Stomach (tissue), 19 donors: ENCODE data around the gene EPB41L4B. TPM values are rescaled to one million over a fixed set of nuclear protein-coding genes. Genes with fewer than 3 reads are reported as not detected.
"Not testable (repeated sequence)": the region's sequence is repeated elsewhere in the genome, so short reads cannot be mapped to it uniquely, and the experiment has no call there.

Experiments used
- DNase-seq, 2 donors: peaks; one replicate each; pipeline versions ENCODE4 v3.0.0 to v3.0.0-alpha.2; 2013 to 2019
- H3K27ac ChIP-seq, 5 donors: fragments of 200-600 bp in 4 of 5; sonication (generic) in 4 of 5; one replicate each; pipeline ENCODE4 v1.5.1; 2013 to 2019; ENCODE audit warnings: mild to moderate bottlenecking in 1 of 5, moderate library complexity in 1 of 5
- H3K27me3 ChIP-seq, 3 donors: fragments of 200-600 bp; sonication (generic); one replicate each; pipeline ENCODE4 v1.5.1; 2017 to 2019; ENCODE audit warnings: mixed run types in 1 of 3
- H3K36me3 ChIP-seq, 4 donors: fragments of 200-600 bp; sonication (generic); 1 replicate in 3 of 4; 2 replicates in 1 of 4; pipeline ENCODE4 v1.5.1; 2016 to 2019
- H3K4me1 ChIP-seq, 4 donors: fragments of 200-600 bp; sonication (generic); one replicate each; pipeline ENCODE4 v1.5.1; 2016 to 2019
- H3K4me3 ChIP-seq, 4 donors: fragments of 200-600 bp; sonication (generic) in 3 of 4; one replicate each; pipeline ENCODE4 v1.5.1; 2016 to 2019; ENCODE audit warnings: mild to moderate bottlenecking in 1 of 4
- H3K9me3 ChIP-seq, 4 donors: fragments of 200-600 bp; sonication (generic); one replicate each; pipeline ENCODE4 v1.5.1; 2016 to 2019
- EP300 ChIP-seq: sonication (generic); formaldehyde crosslinking; IDR thresholded peaks from one replicate; pipeline ENCODE4 v1.6.1; 2017; ENCODE audit warnings: antibody characterized with exemption
- POLR2A ChIP-seq, 4 donors: fragments of 450-650 bp; IDR thresholded peaks; one replicate each; pipeline ENCODE4 v1.6.1; 2016; ENCODE audit warnings: antibody characterized with exemption in 4 of 4, control low read depth in 2 of 4, mild to moderate bottlenecking in 1 of 4, moderate library complexity in 1 of 4
- POLR2AphosphoS5 ChIP-seq, 3 donors: sonication (generic); formaldehyde crosslinking; IDR thresholded peaks; one replicate each; pipeline ENCODE4 v1.6.1; 2016; ENCODE audit warnings: antibody characterized with exemption in 3 of 3
- WGBS, 5 donors: extraction: QIAGEN DNeasy Blood & Tissue Kit in 3 of 5; methylation state at CpG; one replicate each; pipeline versions ENCODE4 v1.1.5 to v1.1.7; 2013 to 2018; 5-methylcytosine and 5-hydroxymethylcytosine counted together
- intact Hi-C: fragments of 100-400 bp; cut with DNase I; formaldehyde crosslinking; loops from one replicate; pipeline ENCODE4 v1.15.1; 2023; ENCODE audit warnings: low total_unique reads
- long read RNA-seq, 10 donors: transcript quantifications; one replicate each; lab custom pipeline, GENCODE V29; 2026
- polyA plus RNA-seq, 3 donors: library from polyadenylated mRNA; stranded (reverse); fragments of 200-250 nt; gene quantifications; one replicate each; pipeline ENCODE4 v1.2.3, GENCODE V29; 2013
- total RNA-seq, 5 donors: library from RNA; depleted of rRNA; stranded (reverse); fragments of >200 nt; gene quantifications; one replicate each; pipeline versions ENCODE4 v1.1.0 to v1.2.3, GENCODE V29; 2014 to 2016
- TF ChIP-seq, protein P1 (sequence below), 7 experiments: fragments of 450-650 bp in 4 of 7; fragments of 200-600 bp in 3 of 7; sonication (generic) in 3 of 7; IDR thresholded peaks; one replicate each; pipeline ENCODE4 v1.5.1; 2016 to 2019; ENCODE audit warnings: antibody characterized with exemption in 7 of 7, control low read depth in 2 of 7, mild to moderate bottlenecking in 1 of 7
- donor health status: healthy with polysubstance abuse.
- donor health status: Bipolar disorder and iron deficiency.
- donor health status: healthy.

EPB41L4B gene
- total RNA-seq (10 to 100 TPM; 12.3 to 52.4 (median 26.1) TPM), polyA plus RNA-seq (10 to 100 TPM in 2 of 3 donors, 1 to 10 TPM in 1; 9.2 to 44.3 (median 22.8) TPM)
- long read RNA-seq, donor 1, full-length matches to known transcripts, result 1 of 1 reads
- long read RNA-seq, donor 1, partial matches to known transcripts, result 0 of 1 reads
- long read RNA-seq, donor 1, other reads (novel, unspliced or antisense), result 0 of 1 reads
- long read RNA-seq, donor 2, full-length matches to known transcripts, result 2 of 2 reads
- long read RNA-seq, donor 2, partial matches to known transcripts, result 0 of 2 reads
- long read RNA-seq, donor 2, other reads (novel, unspliced or antisense), result 0 of 2 reads
- long read RNA-seq, donor 3, full-length matches to known transcripts, result 1 of 1 reads
- long read RNA-seq, donor 3, partial matches to known transcripts, result 0 of 1 reads
- long read RNA-seq, donor 3, other reads (novel, unspliced or antisense), result 0 of 1 reads
- long read RNA-seq, donor 4, result 0 reads
- long read RNA-seq, donor 5, full-length matches to known transcripts, result 2 of 2 reads
- long read RNA-seq, donor 5, partial matches to known transcripts, result 0 of 2 reads
- long read RNA-seq, donor 5, other reads (novel, unspliced or antisense), result 0 of 2 reads
- long read RNA-seq, donor 6, full-length matches to known transcripts, result 6 of 6 reads
- long read RNA-seq, donor 6, partial matches to known transcripts, result 0 of 6 reads
- long read RNA-seq, donor 6, other reads (novel, unspliced or antisense), result 0 of 6 reads
- long read RNA-seq, donor 7, full-length matches to known transcripts, result 3 of 3 reads
- long read RNA-seq, donor 7, partial matches to known transcripts, result 0 of 3 reads
- long read RNA-seq, donor 7, other reads (novel, unspliced or antisense), result 0 of 3 reads
- long read RNA-seq, donor 8, full-length matches to known transcripts, result 2 of 2 reads
- long read RNA-seq, donor 8, partial matches to known transcripts, result 0 of 2 reads
- long read RNA-seq, donor 8, other reads (novel, unspliced or antisense), result 0 of 2 reads
- long read RNA-seq, donor 9, result 0 reads
- long read RNA-seq, donor 10, full-length matches to known transcripts, result 2 of 2 reads
- long read RNA-seq, donor 10, partial matches to known transcripts, result 0 of 2 reads
- long read RNA-seq, donor 10, other reads (novel, unspliced or antisense), result 0 of 2 reads

DNA sequence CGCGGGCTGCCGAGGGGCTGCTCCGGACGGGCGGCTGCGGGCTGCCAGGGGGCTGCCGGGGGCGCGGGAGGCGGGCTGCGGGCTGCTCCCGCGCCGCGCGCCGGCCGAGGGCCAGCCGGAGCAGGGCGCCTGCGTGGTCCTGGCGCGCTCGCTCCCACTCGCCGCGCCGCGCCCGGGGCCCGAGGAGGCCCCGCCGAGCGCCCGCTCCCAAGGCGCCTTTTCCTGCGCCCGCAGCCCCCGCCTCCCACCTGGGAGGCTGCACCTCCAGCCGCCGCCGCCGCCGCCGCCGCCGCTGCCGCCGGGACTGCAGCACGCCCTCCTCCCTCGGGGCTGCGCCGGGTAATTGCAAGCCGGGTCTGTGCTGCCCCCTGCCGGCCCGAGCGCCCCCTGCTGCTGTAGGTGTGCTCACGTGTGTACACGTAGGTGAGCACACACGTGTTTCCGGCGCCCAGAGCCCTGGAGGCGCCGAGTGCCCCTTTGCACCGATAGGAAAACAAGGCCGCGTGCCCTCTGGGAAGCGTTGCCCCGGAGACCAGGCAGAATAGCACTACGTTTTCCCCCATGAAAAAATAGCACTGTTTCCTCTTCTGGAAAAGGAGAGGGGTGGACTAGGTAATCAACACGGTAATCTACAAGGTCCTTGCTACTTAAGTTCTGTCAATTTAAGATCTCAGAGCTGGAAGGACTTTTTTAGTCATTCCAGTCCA lies at the start of gene EPB41L4B:
Gene EPB41L4B, minus strand, starts transcription at position 318 of the 707 bp plus-strand sequence. CDS start 613 bp downstream, outside the sequence.
- Histone ChIP-seq H3K4me3 (peak within 1 kb of the TSS; percentile 55 to 62 (median 56)), H3K27ac (peak within 1 kb of the TSS; percentile 74 to 84 (median 81)), H3K36me3 (no peaks in the 10 kb centered on the region), H3K9me3 (no peaks in the 10 kb centered on the region), H3K4me1 (peaks cover 6 to 48% (median 37%) of the 10 kb centered on the region in 4 donors), H3K27me3 (peaks cover 0 to 56% (median 13%) of the 10 kb centered on the region in 3 donors)
- TF ChIP-seq EP300 (no peak), POLR2A (IDR thresholded peaks at IDR 0.05) (no peak), POLR2AphosphoS5 (IDR thresholded peaks at IDR 0.05) (peak in 2 of 3 donors; percentile 49 to 81)
- TF ChIP-seq, protein P1, sequence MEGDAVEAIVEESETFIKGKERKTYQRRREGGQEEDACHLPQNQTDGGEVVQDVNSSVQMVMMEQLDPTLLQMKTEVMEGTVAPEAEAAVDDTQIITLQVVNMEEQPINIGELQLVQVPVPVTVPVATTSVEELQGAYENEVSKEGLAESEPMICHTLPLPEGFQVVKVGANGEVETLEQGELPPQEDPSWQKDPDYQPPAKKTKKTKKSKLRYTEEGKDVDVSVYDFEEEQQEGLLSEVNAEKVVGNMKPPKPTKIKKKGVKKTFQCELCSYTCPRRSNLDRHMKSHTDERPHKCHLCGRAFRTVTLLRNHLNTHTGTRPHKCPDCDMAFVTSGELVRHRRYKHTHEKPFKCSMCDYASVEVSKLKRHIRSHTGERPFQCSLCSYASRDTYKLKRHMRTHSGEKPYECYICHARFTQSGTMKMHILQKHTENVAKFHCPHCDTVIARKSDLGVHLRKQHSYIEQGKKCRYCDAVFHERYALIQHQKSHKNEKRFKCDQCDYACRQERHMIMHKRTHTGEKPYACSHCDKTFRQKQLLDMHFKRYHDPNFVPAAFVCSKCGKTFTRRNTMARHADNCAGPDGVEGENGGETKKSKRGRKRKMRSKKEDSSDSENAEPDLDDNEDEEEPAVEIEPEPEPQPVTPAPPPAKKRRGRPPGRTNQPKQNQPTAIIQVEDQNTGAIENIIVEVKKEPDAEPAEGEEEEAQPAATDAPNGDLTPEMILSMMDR (IDR thresholded peaks at IDR 0.05), result peak in 6 of 7 experiments; percentile 34 to 99 (median 90)
- peak; percentile 97 for DNase-seq
- intact Hi-C loops, result no loop called here
- 1 to 3% (median 1%) methylated on average over 26 to 71 of the region's 72 CpGs for WGBS, 5 donors

DNA sequence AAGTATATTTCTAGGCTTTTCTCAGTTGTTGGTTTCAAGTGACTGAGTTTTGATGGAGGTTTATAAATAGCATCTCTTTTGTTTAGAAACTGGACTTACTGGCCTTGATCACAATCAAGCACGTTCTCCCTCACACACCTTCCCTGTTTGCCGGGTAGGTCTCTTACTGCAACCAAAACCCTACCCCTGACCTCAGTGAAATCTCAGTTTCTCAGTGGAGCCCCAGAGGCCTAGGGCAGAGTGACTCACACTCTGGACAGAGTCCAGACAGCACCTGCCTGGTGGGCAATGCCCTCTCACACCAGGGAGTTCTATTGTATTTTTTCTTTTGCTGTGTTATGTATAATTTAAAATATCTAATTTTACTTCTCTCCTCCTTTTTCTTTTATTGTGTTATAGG lies 48.4 kb upstream of the EPB41L4B start:
- Histone ChIP-seq H3K27me3 (no peaks in the 10 kb centered on the region), H3K4me1 (no peaks in the 10 kb centered on the region), H3K9me3 (peaks cover 0 to 10% (median 3%) of the 10 kb centered on the region in 4 donors), H3K4me3 (no peak overlapping the region), H3K36me3 (no peaks in the 10 kb centered on the region), H3K27ac (no peak overlapping the region)
- intact Hi-C loops, result no loop called here
- DNase-seq, result peak in 1 of 2 donors; percentile 40
- 22 to 42% (median 28%) methylated on average over 2 of the region's 2 CpGs for WGBS, 5 donors
- TF ChIP-seq POLR2AphosphoS5 (IDR thresholded peaks at IDR 0.05) (no peak), EP300 (no peak), POLR2A (IDR thresholded peaks at IDR 0.05) (no peak)
- TF ChIP-seq, protein P1 (IDR thresholded peaks at IDR 0.05), result no peak

GRCh38 chr9:109360771-109361170 lies 39.9 kb upstream of the EPB41L4B start:
- H3K4me3 ChIP-seq, result no peak overlapping the region
- intact Hi-C loops, result no loop called here
- no peaks in the 10 kb centered on the region for H3K27me3 ChIP-seq
- TF ChIP-seq POLR2AphosphoS5 (IDR thresholded peaks at IDR 0.05) (no peak), EP300 (no peak), POLR2A (IDR thresholded peaks at IDR 0.05) (no peak)
- TF ChIP-seq, protein P1 (IDR thresholded peaks at IDR 0.05), result no peak
- no peak for DNase-seq
- no peaks in the 10 kb centered on the region for H3K36me3 ChIP-seq
- WGBS, 5 donors, result 56 to 81% (median 76%) methylated on average over 5 of the region's 5 CpGs
- H3K9me3 ChIP-seq, result no peaks in the 10 kb centered on the region
- no peaks in the 10 kb centered on the region for H3K4me1 ChIP-seq
- H3K27ac ChIP-seq, result no peak overlapping the region

DNA sequence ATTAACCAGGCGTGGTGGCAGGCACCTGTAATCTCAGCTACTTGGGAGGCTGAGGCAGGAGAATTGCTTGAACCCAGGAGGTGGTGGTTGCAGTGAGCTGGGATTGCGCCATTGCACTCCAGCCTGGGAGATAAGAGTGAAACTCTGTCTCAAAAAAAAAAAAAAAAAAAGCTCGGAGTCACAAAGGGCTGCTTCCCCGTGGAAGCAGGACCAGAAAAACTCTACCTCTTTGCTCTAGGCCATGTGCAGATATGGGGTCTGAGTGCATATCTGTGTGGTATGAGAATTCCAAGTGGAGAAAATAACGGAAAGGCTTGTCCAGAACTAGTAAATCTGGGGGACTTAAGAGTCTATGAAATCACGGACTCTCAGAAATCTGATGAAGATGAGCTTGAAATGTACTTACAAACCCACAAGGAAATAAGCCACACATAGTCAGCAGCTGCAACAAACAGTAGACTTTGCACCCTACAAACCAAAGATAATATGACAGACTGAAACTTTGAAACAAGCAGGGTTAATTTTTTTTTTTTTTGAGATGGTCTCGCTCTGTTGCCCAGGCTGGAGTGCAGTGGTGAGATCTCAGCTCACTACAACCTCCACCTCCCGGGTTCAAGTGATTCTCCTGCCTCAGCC lies 38.2 kb upstream of the EPB41L4B start:
- H3K27ac ChIP-seq, H3K9me3 ChIP-seq, H3K4me3 ChIP-seq, H3K36me3 ChIP-seq, H3K4me1 ChIP-seq, H3K27me3 ChIP-seq, intact Hi-C loops, DNase-seq: not testable (repeated sequence)
- 80 to 88% (median 86%) methylated on average over 8 of the region's 8 CpGs for WGBS, 5 donors
